OCI-LY1 (cell line): Measurements from ENCODE around the gene UGT2A3.

Experiments
- CTCF ChIP-seq: fragments of 200-600 bp; sonication (generic), shearing (Covaris generic); IDR thresholded peaks from 2 replicates; pipeline ENCODE4 v1.5.1; 2017; ENCODE audit warnings: mild to moderate bottlenecking, antibody characterized with exemption, low read length, moderate library complexity, mixed read lengths
- EZH2 ChIP-seq: fragments of 200-600 bp; sonication (generic), shearing (Covaris generic); IDR thresholded peaks from 2 replicates; pipeline ENCODE4 v1.8.0; 2017; ENCODE audit warnings: borderline replicate concordance, mixed run types, mild to moderate bottlenecking, antibody characterized with exemption, low read length, moderate library complexity, mixed read lengths

- TF ChIP-seq CTCF (no peak), EZH2 (no peak)
Observed at GRCh38 chr4:68883870-68884269, 67.7 kb downstream of the UGT2A3 start.
